Measurements from ENCODE around the gene LRCH1. TPM values are rescaled to one million over a fixed set of nuclear protein-coding genes. Genes with fewer than 3 reads are reported as not detected.

The LRCH1 gene
- total RNA-seq, 4 donors from 2014 or later = 5.2 to 30.7 (median 17.1) TPM

GRCh38 chr13:46664195-46664594, 111.2 kb downstream of the LRCH1 start:
- peaks cover 44 to 93% (median 64%) of the 10 kb centered on the region in 4 donors for H3K4me1 ChIP-seq
- in situ Hi-C loops (cut with MboI; ENCODE audit: low pct_ligation_motif_present in 1 of 4, low pct_unique_long_range_greater_than_20kb in 1 of 4, low sequenced_read_pairs in 3 of 4) = no loop called here
- no peaks in the 10 kb centered on the region for H3K27me3 ChIP-seq
- no peaks in the 10 kb centered on the region for H3K9me3 ChIP-seq
- 91 to 93% methylated on average over 3 of the region's 3 CpGs for WGBS, 2 donors (ENCODE audit: low coverage in 1 of 2)
- H3K4me3 ChIP-seq = no peak overlapping the region
- DNase-seq = no peak
- no peak overlapping the region for H3K27ac ChIP-seq
- no peak for TF ChIP-seq EP300 (IDR thresholded peaks at IDR 0.05; ENCODE audit: low read depth)
- no peaks in the 10 kb centered on the region for H3K36me3 ChIP-seq
- intact Hi-C loops (cut with DNase I; ENCODE audit: low total_unique reads) = no loop called here

GRCh38 chr13:46665248-46665632, 112.3 kb downstream of the LRCH1 start:
- TF ChIP-seq, protein P1, sequence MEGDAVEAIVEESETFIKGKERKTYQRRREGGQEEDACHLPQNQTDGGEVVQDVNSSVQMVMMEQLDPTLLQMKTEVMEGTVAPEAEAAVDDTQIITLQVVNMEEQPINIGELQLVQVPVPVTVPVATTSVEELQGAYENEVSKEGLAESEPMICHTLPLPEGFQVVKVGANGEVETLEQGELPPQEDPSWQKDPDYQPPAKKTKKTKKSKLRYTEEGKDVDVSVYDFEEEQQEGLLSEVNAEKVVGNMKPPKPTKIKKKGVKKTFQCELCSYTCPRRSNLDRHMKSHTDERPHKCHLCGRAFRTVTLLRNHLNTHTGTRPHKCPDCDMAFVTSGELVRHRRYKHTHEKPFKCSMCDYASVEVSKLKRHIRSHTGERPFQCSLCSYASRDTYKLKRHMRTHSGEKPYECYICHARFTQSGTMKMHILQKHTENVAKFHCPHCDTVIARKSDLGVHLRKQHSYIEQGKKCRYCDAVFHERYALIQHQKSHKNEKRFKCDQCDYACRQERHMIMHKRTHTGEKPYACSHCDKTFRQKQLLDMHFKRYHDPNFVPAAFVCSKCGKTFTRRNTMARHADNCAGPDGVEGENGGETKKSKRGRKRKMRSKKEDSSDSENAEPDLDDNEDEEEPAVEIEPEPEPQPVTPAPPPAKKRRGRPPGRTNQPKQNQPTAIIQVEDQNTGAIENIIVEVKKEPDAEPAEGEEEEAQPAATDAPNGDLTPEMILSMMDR (IDR thresholded peaks at IDR 0.05) = no peak
- no peak for TF ChIP-seq POLR2A (IDR thresholded peaks at IDR 0.05)
- no peak for TF ChIP-seq EP300 (IDR thresholded peaks at IDR 0.05; ENCODE audit: low read depth)
- TF ChIP-seq POLR2AphosphoS5 (IDR thresholded peaks at IDR 0.05) = no peak

DNA sequence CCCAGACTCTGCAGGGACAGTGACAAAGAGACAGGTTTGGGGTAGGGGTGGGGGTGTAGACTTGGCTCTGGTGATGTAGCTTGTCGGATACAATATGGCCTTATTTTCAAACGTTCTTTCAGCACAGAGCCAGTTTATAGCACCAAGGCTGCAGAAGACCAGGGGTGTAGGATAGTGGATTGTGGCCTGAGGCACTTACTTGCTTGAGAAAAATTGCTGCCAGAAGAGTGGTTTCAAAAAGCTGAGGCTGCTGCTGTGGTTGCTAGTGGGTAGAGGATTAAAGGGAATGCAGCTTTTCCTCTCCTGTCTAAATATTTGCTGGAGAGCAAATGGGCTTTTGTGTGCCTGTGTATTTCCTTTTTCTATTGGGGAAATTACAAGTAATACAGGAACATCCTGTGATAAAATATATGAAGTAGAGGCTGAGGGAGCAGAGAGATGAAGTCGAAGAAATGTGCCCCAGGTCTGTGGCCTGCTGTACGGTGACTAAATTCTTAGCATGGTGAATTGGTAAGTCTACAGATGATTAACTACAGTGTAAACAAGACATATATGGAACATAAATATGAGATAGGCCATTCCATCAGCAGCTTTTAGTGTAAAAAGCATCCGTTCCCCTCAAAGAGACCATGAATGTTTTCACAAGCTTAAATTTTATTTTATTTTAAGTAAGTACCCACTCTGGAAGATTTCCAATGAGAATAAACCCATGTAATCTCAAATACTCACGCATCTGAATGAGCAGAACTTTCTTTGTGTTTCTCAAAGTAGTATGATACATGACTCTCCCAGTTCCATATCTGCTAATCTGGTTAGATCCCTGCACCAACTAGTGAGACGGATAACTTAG, 112.9 kb downstream of the LRCH1 start:
- 22 to 32% methylated on average over 5 to 7 of the region's 7 CpGs for WGBS, 2 donors (ENCODE audit: low coverage in 1 of 2)
- in situ Hi-C loops (cut with MboI; ENCODE audit: low pct_ligation_motif_present in 1 of 4, low pct_unique_long_range_greater_than_20kb in 1 of 4, low sequenced_read_pairs in 3 of 4) (no loop called here), intact Hi-C loops (cut with DNase I; ENCODE audit: low total_unique reads) (no loop called here)
- H3K27me3 ChIP-seq = no peaks in the 10 kb centered on the region
- no peaks in the 10 kb centered on the region for H3K36me3 ChIP-seq
- H3K27ac ChIP-seq = peak overlapping the region; percentile 65 to 82 (median 71)
- DNase-seq = no peak
- TF ChIP-seq, protein P1 (IDR thresholded peaks at IDR 0.05) = no peak
- TF ChIP-seq EP300 (IDR thresholded peaks at IDR 0.05; ENCODE audit: low read depth) (no peak), POLR2AphosphoS5 (IDR thresholded peaks at IDR 0.05) (no peak)
- peaks cover 35 to 79% (median 52%) of the 10 kb centered on the region in 4 donors for H3K4me1 ChIP-seq
- H3K9me3 ChIP-seq = no peaks in the 10 kb centered on the region
- H3K4me3 ChIP-seq = no peak overlapping the region

More at GRCh38 chr13:46665248-46665632, 112.3 kb downstream of the LRCH1 start:
- Histone ChIP-seq H3K27ac (peak overlapping the region; percentile 65 to 82 (median 71)), H3K27me3 (no peaks in the 10 kb centered on the region), H3K36me3 (no peaks in the 10 kb centered on the region), H3K4me1 (peaks cover 40 to 85% (median 57%) of the 10 kb centered on the region in 4 donors), H3K9me3 (no peaks in the 10 kb centered on the region), H3K4me3 (no peak overlapping the region)
- in situ Hi-C loops (cut with MboI; ENCODE audit: low pct_ligation_motif_present in 1 of 4, low pct_unique_long_range_greater_than_20kb in 1 of 4, low sequenced_read_pairs in 3 of 4) = no loop called here
- intact Hi-C loops (cut with DNase I; ENCODE audit: low total_unique reads) = no loop called here
- no peak for DNase-seq

DNA sequence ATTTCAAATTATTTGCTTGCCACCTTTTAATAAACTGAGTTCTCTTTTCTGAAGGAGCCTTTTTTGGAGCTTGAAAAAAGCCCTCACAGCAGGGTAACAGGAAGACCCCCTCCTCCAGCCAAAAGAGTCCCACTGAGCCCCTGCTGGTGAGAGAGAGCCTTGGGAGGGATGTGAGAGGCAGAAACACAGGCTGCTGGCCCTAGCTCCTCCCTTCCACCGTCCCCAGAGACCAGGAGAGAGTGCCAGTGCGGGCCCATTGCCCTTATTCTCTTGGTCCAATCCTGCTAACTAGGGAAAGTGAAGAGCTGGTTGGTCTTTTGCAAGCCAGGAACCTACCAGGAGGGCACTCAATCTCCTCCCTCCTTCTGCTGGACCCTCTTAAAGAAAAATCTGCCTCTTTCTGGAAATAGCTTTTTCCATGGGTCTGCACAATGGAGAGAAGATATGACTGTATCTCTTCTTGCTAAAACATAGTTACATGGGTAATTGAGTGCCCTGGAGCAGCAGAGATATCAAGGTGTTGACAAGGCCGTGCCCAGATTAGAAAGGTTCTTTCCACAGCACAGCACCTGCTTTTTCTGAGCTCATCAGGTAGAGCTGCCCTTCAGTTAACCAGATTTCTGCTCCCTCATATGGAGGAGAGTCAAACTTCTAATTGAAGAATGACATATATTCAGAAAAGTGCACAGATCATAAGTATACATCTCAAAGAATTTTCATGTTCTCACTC, 113.9 kb downstream of the LRCH1 start:
- WGBS, 2 donors (ENCODE audit: low coverage in 1 of 2) = 57 to 69% methylated on average over 1 to 3 of the region's 3 CpGs
- DNase-seq = no peak
- H3K36me3 ChIP-seq = no peaks in the 10 kb centered on the region
- no peaks in the 10 kb centered on the region for H3K9me3 ChIP-seq
- H3K27ac ChIP-seq = peak overlapping the region; percentile 8 to 82 (median 70)
- peaks cover 33 to 70% (median 48%) of the 10 kb centered on the region in 4 donors for H3K4me1 ChIP-seq
- H3K4me3 ChIP-seq = no peak overlapping the region
- H3K27me3 ChIP-seq = no peaks in the 10 kb centered on the region
- intact Hi-C loops (cut with DNase I; ENCODE audit: low total_unique reads) = no loop called here
- TF ChIP-seq POLR2AphosphoS5 (IDR thresholded peaks at IDR 0.05) (no peak), EP300 (IDR thresholded peaks at IDR 0.05; ENCODE audit: low read depth) (no peak), POLR2A (IDR thresholded peaks at IDR 0.05) (no peak)
- TF ChIP-seq, protein P1 (IDR thresholded peaks at IDR 0.05) = no peak
- in situ Hi-C loops (cut with MboI; ENCODE audit: low pct_ligation_motif_present in 1 of 4, low pct_unique_long_range_greater_than_20kb in 1 of 4, low sequenced_read_pairs in 3 of 4) = no loop called here

Data from transverse colon (tissue), 4 donors.